DMS 273 (cell line): ENCODE measurements around the gene EPHA5.

Experiments
- DNase-seq: peaks from one replicate; lab custom pipeline; 2025; ENCODE audit not compliant: unreplicated experiment; lab: John Stamatoyannopoulos, UW

EPHA5 gene

GRCh38 chr4:65635051-65635821, 35.1 kb downstream of the EPHA5 start:
- no peak for DNase-seq

- DNase-seq = no peak
Measured at GRCh38 chr4:65624651-65625050, 45.6 kb downstream of the EPHA5 start.

- peak; percentile 8 for DNase-seq
Measured at GRCh38 chr4:65623506-65623905, 46.8 kb downstream of the EPHA5 start.

- DNase-seq = no peak
Measured at GRCh38 chr4:65617416-65617815, 52.9 kb downstream of the EPHA5 start.

- DNase-seq = no peak
Measured at GRCh38 chr4:65604515-65604914, 65.8 kb downstream of the EPHA5 start.

- no peak for DNase-seq
Measured at GRCh38 chr4:65600656-65601055, 69.6 kb downstream of the EPHA5 start.

GRCh38 chr4:65599340-65599739, 70.9 kb downstream of the EPHA5 start:
- no peak for DNase-seq

- no peak for DNase-seq
Measured at GRCh38 chr4:65597697-65598096, 72.6 kb downstream of the EPHA5 start.

- DNase-seq = no peak
Measured at GRCh38 chr4:65592089-65592488, 78.2 kb downstream of the EPHA5 start.

- no peak for DNase-seq
Measured at GRCh38 chr4:65589921-65590320, 80.4 kb downstream of the EPHA5 start.

- no peak for DNase-seq
Measured at GRCh38 chr4:65589331-65589730, 81.0 kb downstream of the EPHA5 start.

- peak; percentile 2 for DNase-seq
Measured at GRCh38 chr4:65580551-65580950, 89.7 kb downstream of the EPHA5 start.

GRCh38 chr4:65566473-65566872, 103.8 kb downstream of the EPHA5 start:
- DNase-seq = no peak

GRCh38 chr4:65561164-65561563, 109.1 kb downstream of the EPHA5 start:
- DNase-seq = no peak

GRCh38 chr4:65559270-65559669, 111.0 kb downstream of the EPHA5 start:
- DNase-seq = no peak

- DNase-seq = no peak
Measured at GRCh38 chr4:65552057-65552456, 118.2 kb downstream of the EPHA5 start.

- DNase-seq = no peak
Measured at GRCh38 chr4:65550500-65550899, 119.8 kb downstream of the EPHA5 start.

GRCh38 chr4:65546882-65547416, 123.3 kb downstream of the EPHA5 start:
- DNase-seq = no peak

- no peak for DNase-seq
Measured at GRCh38 chr4:65538571-65538970, 131.7 kb downstream of the EPHA5 start.

GRCh38 chr4:65535113-65535512, 135.2 kb downstream of the EPHA5 start:
- DNase-seq = no peak

- DNase-seq = no peak
Measured at GRCh38 chr4:65521666-65522065, 148.6 kb downstream of the EPHA5 start.

- no peak for DNase-seq
Measured at GRCh38 chr4:65515646-65516045, 154.6 kb downstream of the EPHA5 start.

- no peak for DNase-seq
Measured at GRCh38 chr4:65510976-65511375, 159.3 kb downstream of the EPHA5 start.
